SH-SY5Y (cell line): Measurements from ENCODE around the gene OGFOD1.

Source experiments
- GATA2 ChIP-seq: IDR thresholded peaks from 2 replicates; pipeline ENCODE4 v1.6.1; 2011; ENCODE audit warnings: mild to moderate bottlenecking, low read depth, low read length
- GATA3 ChIP-seq: IDR thresholded peaks from 2 replicates; pipeline ENCODE4 v1.6.1; 2011; ENCODE audit warnings: low read depth, mild to moderate bottlenecking, low read length, moderate library complexity

DNA sequence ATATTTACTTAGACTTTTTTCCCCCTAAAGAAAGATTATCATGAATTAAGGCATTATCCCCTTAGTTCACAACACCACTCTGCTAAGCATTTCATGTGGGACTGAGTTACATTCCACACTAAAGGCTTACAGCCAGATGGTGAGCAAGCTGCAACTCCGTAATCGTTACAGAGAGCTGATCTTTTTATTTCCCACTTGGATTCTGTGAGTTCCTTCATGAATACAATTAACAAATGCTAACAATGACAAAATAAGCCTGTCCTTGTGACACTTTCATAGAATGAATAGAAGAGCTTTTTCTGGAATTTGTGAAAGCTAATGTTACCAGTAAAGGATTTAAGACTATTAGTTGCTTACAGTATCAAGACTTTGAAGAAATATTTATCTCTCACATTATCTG lies 8.7 kb downstream of the OGFOD1 start:
- TF ChIP-seq GATA3 (no peak), GATA2 (no peak)
